Measurements from ENCODE around the gene BZW2. TPM values are rescaled to one million over a fixed set of nuclear protein-coding genes. Genes with fewer than 3 reads are reported as not detected.
A peak's percentile ranks its signal among the peaks of the same experiment; 100 is the strongest.

BZW2 gene
- total and polyA plus RNA-seq, 2 experiments from 2014 or later: 54.1 to 60.9 TPM

GRCh38 chr7:16693601-16694318, 47.8 kb downstream of the BZW2 start:
- peaks cover 4% of the 10 kb centered on the region; the same call in 1 of the 2 replicates for H3F3A ChIP-seq (ENCODE audit: insufficient read depth)
- TF ChIP-seq EZH2 (IDR thresholded peaks at IDR 0.05; ENCODE audit: insufficient read depth, poor library complexity, severe bottlenecking) (no peak), EZH2phosphoT487 (IDR thresholded peaks at IDR 0.05; ENCODE audit: insufficient read depth, low read depth) (no peak)
- 100% methylated on average over 2 of the region's 2 CpGs for WGBS, 2 experiments (ENCODE audit: low coverage in 1 of 2, low lambda C conversion rate in 2 of 2, missing lambda C conversion rate in 2 of 2)
- H3K27ac ChIP-seq: no peak overlapping the region
- H3K4me3 ChIP-seq: no peak overlapping the region
- peaks cover 18% of the 10 kb centered on the region for H3K4me1 ChIP-seq (ENCODE audit: insufficient read depth)
- H3K9me3 ChIP-seq (ENCODE audit: low read depth): no peaks in the 10 kb centered on the region
- H3K9ac ChIP-seq: no peak overlapping the region
- in situ Hi-C loops (cut with MboI): no loop called here
- H3K9me2 ChIP-seq (ENCODE audit: insufficient read depth): no peaks in the 10 kb centered on the region
- no peak overlapping the region for H2AFZ ChIP-seq
- H3K79me2 ChIP-seq (ENCODE audit: insufficient read depth): no peaks in the 10 kb centered on the region
- peak; percentile 23 for DNase-seq
- no peaks in the 10 kb centered on the region for H3K27me3 ChIP-seq (replicated peaks; ENCODE audit: insufficient read depth)
- H4K20me1 ChIP-seq (ENCODE audit: insufficient read depth): no peaks in the 10 kb centered on the region
- H3K36me3 ChIP-seq (ENCODE audit: low read depth): peaks cover 21% of the 10 kb centered on the region
- no peak overlapping the region for H3K4me2 ChIP-seq (ENCODE audit: unreplicated experiment)

DNA sequence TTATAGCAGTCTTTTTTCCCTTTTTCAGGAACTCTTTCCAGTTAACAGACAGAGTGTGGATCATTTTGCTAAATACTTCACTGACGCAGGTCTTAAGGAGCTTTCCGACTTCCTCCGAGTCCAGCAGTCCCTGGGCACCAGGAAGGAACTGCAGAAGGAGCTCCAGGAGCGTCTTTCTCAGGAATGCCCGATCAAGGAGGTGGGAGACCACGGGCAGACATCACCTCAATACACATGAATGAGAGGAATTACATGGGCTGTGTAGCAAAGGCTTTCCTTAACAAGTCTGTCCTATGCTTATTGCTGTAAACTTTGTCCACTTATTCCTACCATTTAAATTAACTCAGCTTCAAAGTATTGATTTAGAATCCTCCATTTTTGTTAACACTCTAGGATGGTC, 48.8 kb downstream of the BZW2 start:
- Histone ChIP-seq H3K9me2 (ENCODE audit: insufficient read depth) (no peaks in the 10 kb centered on the region), H3K27me3 (replicated peaks; ENCODE audit: insufficient read depth) (no peaks in the 10 kb centered on the region), H3K4me2 (ENCODE audit: unreplicated experiment) (no peak overlapping the region), H4K20me1 (ENCODE audit: insufficient read depth) (no peaks in the 10 kb centered on the region), H3F3A (ENCODE audit: insufficient read depth) (peaks cover 4% of the 10 kb centered on the region; the same call in 1 of the 2 replicates), H3K4me1 (ENCODE audit: insufficient read depth) (peaks cover 18% of the 10 kb centered on the region), H3K36me3 (ENCODE audit: low read depth) (peaks cover 18% of the 10 kb centered on the region), H3K9ac (no peak overlapping the region), H3K27ac (no peak overlapping the region), H3K9me3 (ENCODE audit: low read depth) (no peaks in the 10 kb centered on the region), H3K79me2 (ENCODE audit: insufficient read depth) (no peaks in the 10 kb centered on the region), H3K4me3 (no peak overlapping the region), H2AFZ (no peak overlapping the region)
- in situ Hi-C loops (cut with MboI): loop anchor here (5.0 kb wide), 1 partner anchor 222 kb away; no protein-coding TSS in a partner anchor
- WGBS, 2 experiments (ENCODE audit: low coverage in 1 of 2, low lambda C conversion rate in 2 of 2, missing lambda C conversion rate in 2 of 2): 93 to 94% methylated on average over 6 of the region's 6 CpGs
- DNase-seq: no peak
- TF ChIP-seq EZH2phosphoT487 (IDR thresholded peaks at IDR 0.05; ENCODE audit: insufficient read depth, low read depth) (no peak), EZH2 (IDR thresholded peaks at IDR 0.05; ENCODE audit: insufficient read depth, poor library complexity, severe bottlenecking) (no peak)

- in situ Hi-C loops (cut with MboI): loop anchor here (5.0 kb wide), 1 partner anchor 222 kb away; no protein-coding TSS in a partner anchor
- no peak overlapping the region for H3K9ac ChIP-seq
- H3K27ac ChIP-seq: no peak overlapping the region
- peaks cover 9% of the 10 kb centered on the region for H3K36me3 ChIP-seq (ENCODE audit: low read depth)
- no peaks in the 10 kb centered on the region for H3K27me3 ChIP-seq (replicated peaks; ENCODE audit: insufficient read depth)
- peak; percentile 76 for DNase-seq
- no peak overlapping the region for H3K4me2 ChIP-seq (ENCODE audit: unreplicated experiment)
- no peaks in the 10 kb centered on the region for H3K9me2 ChIP-seq (ENCODE audit: insufficient read depth)
- no peaks in the 10 kb centered on the region for H3K79me2 ChIP-seq (ENCODE audit: insufficient read depth)
- no peaks in the 10 kb centered on the region for H4K20me1 ChIP-seq (ENCODE audit: insufficient read depth)
- no peaks in the 10 kb centered on the region for H3K9me3 ChIP-seq (ENCODE audit: low read depth)
- WGBS, 2 experiments (ENCODE audit: low coverage in 1 of 2, low lambda C conversion rate in 2 of 2, missing lambda C conversion rate in 2 of 2): 64 to 65% methylated on average over 4 of the region's 4 CpGs
- peaks cover 18% of the 10 kb centered on the region for H3K4me1 ChIP-seq (ENCODE audit: insufficient read depth)
- H3K4me3 ChIP-seq: no peak overlapping the region
- no peak for TF ChIP-seq EZH2phosphoT487 (IDR thresholded peaks at IDR 0.05; ENCODE audit: insufficient read depth, low read depth)
- TF ChIP-seq EZH2 (IDR thresholded peaks at IDR 0.05; ENCODE audit: insufficient read depth, poor library complexity, severe bottlenecking): no peak
- H3F3A ChIP-seq (ENCODE audit: insufficient read depth): peaks cover 4% of the 10 kb centered on the region; the same call in 1 of the 2 replicates
- H2AFZ ChIP-seq: no peak overlapping the region
Observed at GRCh38 chr7:16695621-16696237, 49.7 kb downstream of the BZW2 start.

- 90 to 91% methylated on average over 8 of the region's 8 CpGs for WGBS, 2 experiments (ENCODE audit: low coverage in 1 of 2, low lambda C conversion rate in 2 of 2, missing lambda C conversion rate in 2 of 2)
- Histone ChIP-seq H3K4me2 (ENCODE audit: unreplicated experiment) (no peak overlapping the region), H2AFZ (no peak overlapping the region), H3K9ac (no peak overlapping the region), H3K79me2 (ENCODE audit: insufficient read depth) (no peaks in the 10 kb centered on the region), H3K27ac (peak overlapping the region; percentile 44), H3K4me1 (ENCODE audit: insufficient read depth) (peaks cover 18% of the 10 kb centered on the region), H3K4me3 (no peak overlapping the region), H3K36me3 (ENCODE audit: low read depth) (peaks cover 6% of the 10 kb centered on the region; the same call in 1 of the 2 replicates), H3K9me2 (ENCODE audit: insufficient read depth) (no peaks in the 10 kb centered on the region), H3K9me3 (ENCODE audit: low read depth) (no peaks in the 10 kb centered on the region), H4K20me1 (ENCODE audit: insufficient read depth) (no peaks in the 10 kb centered on the region), H3K27me3 (replicated peaks; ENCODE audit: insufficient read depth) (no peaks in the 10 kb centered on the region), H3F3A (ENCODE audit: insufficient read depth) (peaks cover 4% of the 10 kb centered on the region; the same call in 1 of the 2 replicates)
- in situ Hi-C loops (cut with MboI): loop anchor here (5.0 kb wide), 1 partner anchor 220 kb away; no protein-coding TSS in a partner anchor
- TF ChIP-seq EZH2phosphoT487 (IDR thresholded peaks at IDR 0.05; ENCODE audit: insufficient read depth, low read depth) (no peak), EZH2 (IDR thresholded peaks at IDR 0.05; ENCODE audit: insufficient read depth, poor library complexity, severe bottlenecking) (no peak)
- DNase-seq: peak; percentile 67
Observed at GRCh38 chr7:16697507-16698199, 51.7 kb downstream of the BZW2 start.
